Measurements from ENCODE around the gene PDHA1.

Gene PDHA1

GRCh38 chrX:19343085-19343534 is 617 bp upstream of the PDHA1 start:
- no peak for ATAC-seq
- TF ChIP-seq RARB (CRISPR knock-in tag; IDR thresholded peaks at IDR 0.05) (no peak), CREB5 (CRISPR knock-in tag; IDR thresholded peaks at IDR 0.05; ENCODE audit: low read depth) (no peak), ZC3H10 (CRISPR knock-in tag; IDR thresholded peaks at IDR 0.05) (no peak), PATZ1 (CRISPR knock-in tag; IDR thresholded peaks at IDR 0.05; ENCODE audit: borderline replicate concordance) (no peak), SNAI2 (CRISPR knock-in tag; IDR thresholded peaks at IDR 0.05) (no peak), ISL1 (CRISPR knock-in tag; IDR thresholded peaks at IDR 0.05) (no peak), BACH2 (CRISPR knock-in tag; IDR thresholded peaks at IDR 0.05; ENCODE audit: borderline replicate concordance) (no peak), CSDC2 (CRISPR knock-in tag; IDR thresholded peaks at IDR 0.05) (no peak), ZFP3 (CRISPR knock-in tag; IDR thresholded peaks at IDR 0.05) (no peak), TOX (CRISPR knock-in tag; IDR thresholded peaks at IDR 0.05; ENCODE audit: borderline replicate concordance) (no peak), ZNF70 (CRISPR knock-in tag; IDR thresholded peaks at IDR 0.05) (no peak), ZNF8 (CRISPR knock-in tag; IDR thresholded peaks at IDR 0.05) (no peak), ZFP30 (CRISPR knock-in tag; IDR thresholded peaks at IDR 0.05) (no peak)

- no peak for TF ChIP-seq BACH2 (CRISPR knock-in tag; IDR thresholded peaks at IDR 0.05; ENCODE audit: borderline replicate concordance)
- no peak for TF ChIP-seq CREB5 (CRISPR knock-in tag; IDR thresholded peaks at IDR 0.05; ENCODE audit: low read depth)
- no peak for TF ChIP-seq ESRRG (CRISPR knock-in tag; IDR thresholded peaks at IDR 0.05)
- TF ChIP-seq ZFP30 (CRISPR knock-in tag; IDR thresholded peaks at IDR 0.05), result no peak
- TF ChIP-seq TOX (CRISPR knock-in tag; IDR thresholded peaks at IDR 0.05; ENCODE audit: borderline replicate concordance), result no peak
- TF ChIP-seq PPARA (CRISPR knock-in tag; IDR thresholded peaks at IDR 0.05; ENCODE audit: borderline replicate concordance), result no peak
- no peak for ATAC-seq
Observed at GRCh38 chrX:19344661-19345060, 934 bp downstream of the PDHA1 start.

- TF ChIP-seq GLIS3 (CRISPR knock-in tag; IDR thresholded peaks at IDR 0.05), result no peak
- no peak for TF ChIP-seq ISL1 (CRISPR knock-in tag; IDR thresholded peaks at IDR 0.05)
- no peak for TF ChIP-seq RARB (CRISPR knock-in tag; IDR thresholded peaks at IDR 0.05)
- TF ChIP-seq PATZ1 (CRISPR knock-in tag; IDR thresholded peaks at IDR 0.05; ENCODE audit: borderline replicate concordance), result no peak
- TF ChIP-seq CSDC2 (CRISPR knock-in tag; IDR thresholded peaks at IDR 0.05), result no peak
- TF ChIP-seq CREB5 (CRISPR knock-in tag; IDR thresholded peaks at IDR 0.05; ENCODE audit: low read depth), result no peak
- TF ChIP-seq ZFP30 (CRISPR knock-in tag; IDR thresholded peaks at IDR 0.05), result no peak
- TF ChIP-seq ESRRG (CRISPR knock-in tag; IDR thresholded peaks at IDR 0.05), result no peak
- TF ChIP-seq SNAI2 (CRISPR knock-in tag; IDR thresholded peaks at IDR 0.05), result no peak
- TF ChIP-seq BACH2 (CRISPR knock-in tag; IDR thresholded peaks at IDR 0.05; ENCODE audit: borderline replicate concordance), result no peak
- ATAC-seq, result no peak
Observed at GRCh38 chrX:19347916-19348315, 4.2 kb downstream of the PDHA1 start.

GRCh38 chrX:19349264-19349663 is 5.5 kb downstream of the PDHA1 start:
- no peak for ATAC-seq
- TF ChIP-seq TOX (CRISPR knock-in tag; IDR thresholded peaks at IDR 0.05; ENCODE audit: borderline replicate concordance), result no peak
- TF ChIP-seq POU6F1 (CRISPR knock-in tag; IDR thresholded peaks at IDR 0.05; ENCODE audit: borderline replicate concordance, low read depth), result no peak
